GM12864 (cell line): ENCODE measurements around the gene CAMSAP1.
"Not testable (repeated sequence)": the region's sequence is repeated elsewhere in the genome, so short reads cannot be mapped to it uniquely, and the experiment has no call there.

Source experiments
- DNase-seq: peaks from one replicate; pipeline ENCODE4 v3.0.0-alpha.2; 2011; ENCODE audit warnings: low read depth
- H3K4me3 ChIP-seq: 2 replicates; pipeline ENCODE4 v1.5.1; 2011; ENCODE audit warnings: mild to moderate bottlenecking, low read depth, low read length, control low read depth
- CTCF ChIP-seq: IDR thresholded peaks from 2 replicates; pipeline ENCODE4 v1.5.1; 2011; ENCODE audit warnings: low read depth, mild to moderate bottlenecking, moderate library complexity, low read length, control low read depth, inconsistent platforms; ENCODE audit errors: missing control alignments

Gene CAMSAP1

DNA sequence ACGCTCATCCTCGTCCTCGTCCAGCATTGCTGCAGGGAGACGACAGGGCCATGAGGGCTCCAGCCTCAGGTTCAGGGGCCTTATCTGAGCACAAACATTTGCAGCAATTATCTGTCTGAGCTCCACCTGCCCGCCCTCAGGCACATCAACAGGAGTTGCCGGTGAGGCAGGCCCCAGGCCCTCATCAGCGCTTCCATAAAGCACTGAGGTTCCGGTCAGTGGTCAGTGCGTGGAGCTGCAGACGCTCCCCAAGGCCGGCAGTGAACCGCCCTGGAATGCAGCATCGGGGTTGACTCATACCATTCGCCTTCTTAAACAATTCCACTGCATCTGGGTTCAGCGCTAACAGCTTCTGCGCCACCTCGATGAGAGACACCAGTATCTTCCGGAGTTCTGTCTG, 38.6 kb upstream of the CAMSAP1 start:
- no peak overlapping the region for H3K4me3 ChIP-seq
- no peak for TF ChIP-seq CTCF
- DNase-seq = no peak

DNA sequence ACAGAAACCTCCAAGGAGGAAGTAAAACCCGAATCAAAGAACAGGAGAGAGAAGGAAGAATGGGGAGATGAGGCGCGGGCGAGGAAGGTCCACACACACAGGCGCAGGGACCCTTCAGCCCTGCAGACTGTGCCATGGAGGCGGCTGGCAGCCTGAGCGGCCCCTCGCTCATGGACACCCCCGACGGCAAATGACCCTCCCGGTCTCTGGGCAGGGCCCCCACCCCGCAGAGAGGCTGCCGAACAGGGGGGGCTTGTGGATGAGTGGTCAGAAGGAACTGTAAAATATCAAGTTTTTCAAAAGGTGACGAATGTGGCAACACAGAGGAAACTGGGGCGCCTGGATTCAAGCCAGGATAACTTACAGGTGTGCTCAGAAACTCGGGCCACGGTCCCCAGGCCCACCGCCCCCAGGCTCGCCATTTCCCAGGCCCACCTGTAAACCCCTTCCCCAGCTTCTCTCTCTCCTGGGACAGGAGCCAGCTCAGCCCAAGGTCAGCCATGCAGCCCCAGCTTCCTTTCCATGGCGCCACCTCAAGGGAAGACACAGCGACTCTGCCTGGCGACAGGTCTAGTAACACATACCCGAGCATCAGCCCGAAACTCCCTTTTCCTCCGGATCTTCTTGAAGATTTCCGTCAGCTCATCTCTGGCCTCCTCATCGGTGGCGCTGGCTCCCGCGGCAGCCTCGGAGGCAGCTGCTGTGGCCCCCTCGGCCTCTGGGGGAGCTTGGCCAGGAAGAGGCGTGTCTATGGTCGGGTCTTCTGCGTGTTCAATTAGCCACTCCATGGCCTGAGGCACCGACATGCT, 37.3 kb upstream of the CAMSAP1 start:
- no peak overlapping the region for H3K4me3 ChIP-seq
- no peak for DNase-seq
- no peak for TF ChIP-seq CTCF

GRCh38 chr9:135943604-135944003, 36.3 kb upstream of the CAMSAP1 start:
- H3K4me3 ChIP-seq, DNase-seq: not testable (repeated sequence)

DNA sequence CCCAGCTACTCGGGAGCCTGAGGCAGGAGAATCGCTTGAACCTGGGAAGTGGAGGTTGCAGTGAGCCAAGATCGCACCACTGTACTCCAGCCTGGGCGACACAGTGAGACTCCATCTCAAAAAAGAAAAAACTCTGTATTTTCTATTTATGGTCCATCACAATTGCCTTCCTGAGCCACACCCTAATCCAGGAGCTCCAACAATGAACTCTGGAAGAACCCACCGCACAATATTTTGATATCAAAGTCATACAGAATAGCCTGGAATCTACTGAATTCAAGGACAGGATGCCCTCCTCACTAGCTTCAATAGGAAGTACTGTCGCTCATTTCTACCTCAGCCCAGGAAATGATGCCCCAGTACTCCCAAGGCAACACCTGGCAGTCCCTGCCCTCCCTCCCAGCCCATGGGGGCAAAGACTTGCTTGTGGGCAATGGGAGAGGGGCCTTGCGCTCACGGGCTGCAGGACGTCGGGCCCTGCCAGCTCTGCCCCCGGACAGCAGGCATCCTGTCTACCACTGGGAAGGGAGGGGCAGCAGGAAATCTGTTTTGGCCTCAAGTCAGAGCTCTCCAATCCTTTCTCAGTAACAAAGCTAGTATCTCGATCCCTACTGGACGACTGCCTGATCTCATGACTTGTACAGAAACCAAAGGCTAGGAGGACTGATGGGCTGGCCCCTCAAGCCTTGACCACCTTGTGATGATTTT, 34.1 kb upstream of the CAMSAP1 start:
- DNase-seq = no peak
- TF ChIP-seq CTCF = no peak
- H3K4me3 ChIP-seq = no peak overlapping the region

GRCh38 chr9:135939351-135940265, 32.3 kb upstream of the CAMSAP1 start:
- TF ChIP-seq CTCF = no peak
- no peak for DNase-seq
- H3K4me3 ChIP-seq = no peak overlapping the region

DNA sequence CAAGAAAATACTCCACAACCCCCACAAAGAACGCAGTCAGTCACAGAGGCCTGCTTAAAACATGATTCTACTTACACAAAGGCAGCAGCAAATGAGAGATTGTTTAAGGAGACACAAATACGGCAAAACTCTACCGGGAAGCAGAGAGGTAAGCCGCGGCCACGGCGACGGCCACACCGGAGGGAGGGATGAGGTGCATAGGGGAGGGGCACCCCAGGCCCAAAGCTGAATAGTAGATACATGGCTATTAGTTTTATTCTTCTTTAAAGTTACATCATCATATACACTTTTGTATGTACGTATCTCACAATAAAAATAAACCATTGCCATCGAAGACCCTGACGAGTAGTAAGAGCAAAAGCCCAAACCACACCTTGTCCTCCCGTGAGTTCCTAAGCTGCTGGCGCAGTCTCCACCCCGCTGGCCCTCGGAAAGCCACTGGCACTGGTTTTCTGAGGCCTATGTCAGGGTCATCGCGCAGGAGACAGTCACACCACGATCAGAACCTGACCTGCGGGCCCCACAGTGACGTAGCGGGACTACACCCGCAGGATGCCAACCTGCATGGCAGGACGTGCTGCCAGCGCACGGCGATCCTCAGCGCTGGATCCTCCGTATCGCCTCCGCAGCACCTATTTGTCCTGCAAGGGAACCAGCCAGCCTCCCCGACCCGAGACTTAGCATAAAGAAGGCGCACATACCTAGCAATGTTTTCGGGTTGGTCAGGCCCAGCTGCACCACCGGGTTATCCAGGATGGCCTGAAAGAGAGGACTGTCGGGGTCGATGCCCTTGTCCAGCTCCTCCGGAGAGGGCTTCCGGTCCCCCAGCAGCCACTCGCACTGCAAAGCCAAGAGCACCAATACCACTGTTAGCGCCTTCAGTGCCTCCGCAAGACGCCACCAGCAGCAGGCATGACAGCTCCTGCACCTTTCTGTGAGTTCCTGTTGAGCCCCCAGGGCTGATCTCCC, 30.5 kb upstream of the CAMSAP1 start:
- no peak for DNase-seq
- TF ChIP-seq CTCF = no peak
- no peak overlapping the region for H3K4me3 ChIP-seq
